CD14-positive monocyte (primary cell): ENCODE data around the gene PRRC2A. TPM values are rescaled to one million over a fixed set of nuclear protein-coding genes. Genes with fewer than 3 reads are reported as not detected.

Experiments used
- DNase-seq, 3 donors: peaks; one replicate each; pipeline ENCODE4 v3.0.0-alpha.2; 2011 to 2022
- H2AFZ ChIP-seq: 2 replicates; pipeline ENCODE4 v1.6.0; 2012; ENCODE audit warnings: mild to moderate bottlenecking, low read depth, low read length, inconsistent platforms; ENCODE audit not compliant: insufficient read depth, poor library complexity, severe bottlenecking
- H3K27ac ChIP-seq, 2 donors: 1 replicate in 1 of 2; 2 replicates in 1 of 2; pipeline ENCODE4 v1.5.1; 2012 to 2013; ENCODE audit warnings: low read length in 2 of 2, control low read depth in 1 of 2, inconsistent platforms in 1 of 2, low read depth in 1 of 2, mild to moderate bottlenecking in 1 of 2
- H3K27me3 ChIP-seq, 2 donors: one replicate each; pipeline versions ENCODE4 v1.6.0 to v1.6.1; 2011 to 2013; ENCODE audit warnings: low read length in 2 of 2; ENCODE audit not compliant: control insufficient read depth in 2 of 2, insufficient read depth in 2 of 2
- H3K36me3 ChIP-seq, 2 donors: replicated peaks in 1 of 2; 1 replicate in 1 of 2; 2 replicates in 1 of 2; pipeline versions ENCODE4 v1.5.1 to v1.6.1; 2012 to 2013; ENCODE audit warnings: low read length in 2 of 2, control low read depth in 1 of 2, inconsistent platforms in 1 of 2, mild to moderate bottlenecking in 1 of 2; ENCODE audit not compliant: insufficient read depth in 2 of 2, control insufficient read depth in 1 of 2
- H3K4me1 ChIP-seq, 2 donors: 1 replicate in 1 of 2; 2 replicates in 1 of 2; pipeline versions ENCODE4 v1.5.1 to v1.6.1; 2012 to 2013; ENCODE audit warnings: low read length in 2 of 2, control low read depth in 1 of 2, inconsistent platforms in 1 of 2, mild to moderate bottlenecking in 1 of 2, moderate library complexity in 1 of 2; ENCODE audit not compliant: insufficient read depth in 2 of 2, control insufficient read depth in 1 of 2
- H3K4me2 ChIP-seq: replicated peaks from 2 replicates; pipeline ENCODE3; 2012; ENCODE audit warnings: low read length, moderate library complexity, mild to moderate bottlenecking; ENCODE audit not compliant: poor library complexity, severe bottlenecking; ENCODE audit errors: extremely low read depth
- H3K4me3 ChIP-seq, 3 experiments: fragments of 200-600 bp in 1 of 3; sonication (generic) in 1 of 3; replicated peaks in 1 of 3; 1 replicate in 2 of 3; 2 replicates in 1 of 3; pipeline ENCODE4 v1.5.1; 2011 to 2013; ENCODE audit warnings: low read length in 3 of 3, mild to moderate bottlenecking in 3 of 3, control low read depth in 2 of 3, low read depth in 2 of 3, inconsistent platforms in 1 of 3, moderate library complexity in 1 of 3
- H3K79me2 ChIP-seq: 2 replicates; pipeline ENCODE4 v1.6.0; 2012; ENCODE audit warnings: mild to moderate bottlenecking, control low read depth, inconsistent platforms, low read length, moderate library complexity; ENCODE audit not compliant: insufficient read depth
- H3K9ac ChIP-seq: 2 replicates; pipeline ENCODE4 v1.6.0; 2017; ENCODE audit warnings: low read length, mild to moderate bottlenecking; ENCODE audit not compliant: insufficient read depth, poor library complexity, severe bottlenecking
- H3K9me3 ChIP-seq, 2 donors: replicated peaks in 1 of 2; 1 replicate in 1 of 2; 2 replicates in 1 of 2; pipeline versions ENCODE4 v1.5.1 to v1.6.1; 2012 to 2013; ENCODE audit warnings: low read length in 2 of 2, control low read depth in 1 of 2; ENCODE audit not compliant: control insufficient read depth in 1 of 2, insufficient read depth in 1 of 2
- H4K20me1 ChIP-seq: 2 replicates; pipeline ENCODE4 v1.6.0; 2012; ENCODE audit warnings: mild to moderate bottlenecking, low read length, control low read depth, moderate library complexity; ENCODE audit not compliant: insufficient read depth
- H3K27ac Mint-ChIP-seq, 7 donors: one replicate each; pipeline ENCODE4 v1.8.0; 2020; ENCODE audit warnings: mild to moderate bottlenecking in 7 of 7, mixed read lengths in 7 of 7, moderate library complexity in 6 of 7, inconsistent platforms in 2 of 7
- H3K27me3 Mint-ChIP-seq, 3 donors: one replicate each; pipeline ENCODE4 v1.8.0; 2021 to 2022; ENCODE audit warnings: low read depth in 3 of 3, mild to moderate bottlenecking in 3 of 3, mixed read lengths in 3 of 3, moderate library complexity in 3 of 3, inconsistent platforms in 1 of 3
- H3K36me3 Mint-ChIP-seq, 2 donors: one replicate each; pipeline ENCODE4 v1.8.0; 2020; ENCODE audit warnings: mixed read lengths in 2 of 2, inconsistent platforms in 1 of 2, mild to moderate bottlenecking in 1 of 2
- H3K4me1 Mint-ChIP-seq: one replicate; pipeline ENCODE4 v1.8.0; 2020; ENCODE audit warnings: mild to moderate bottlenecking, mixed read lengths
- H3K4me3 Mint-ChIP-seq, 2 donors: one replicate each; pipeline ENCODE4 v1.8.0; 2020; ENCODE audit warnings: mild to moderate bottlenecking in 2 of 2, mixed read lengths in 2 of 2, moderate library complexity in 1 of 2
- H3K9me3 Mint-ChIP-seq, 7 donors: one replicate each; pipeline ENCODE4 v1.8.0; 2020 to 2022; ENCODE audit warnings: mixed read lengths in 7 of 7, mild to moderate bottlenecking in 6 of 7, moderate library complexity in 6 of 7, inconsistent platforms in 2 of 7
- CTCF ChIP-seq: fragments of 200-600 bp; IDR thresholded peaks from one replicate; pipeline ENCODE4 v1.8.0; 2022; ENCODE audit warnings: antibody characterized with exemption, mild to moderate bottlenecking
- WGBS: methylation state at CpG from one replicate; pipeline ENCODE4 v1.1.5; 2013; ENCODE audit warnings: missing lambda C conversion rate; ENCODE audit not compliant: insufficient coverage; 5-methylcytosine and 5-hydroxymethylcytosine counted together
- intact Hi-C, 2 donors: fragments of 100-400 bp; cut with micrococcal nuclease; formaldehyde crosslinking; loops; one replicate each; pipeline versions ENCODE4 v1.15.0 to v1.15.1; 2023
- polyA plus RNA-seq, 3 donors: library from polyadenylated mRNA; depleted of rRNA in 1 of 3; unstranded in 2 of 3; stranded (reverse) in 1 of 3; fragments of 300-500 nt in 2 of 3; fragments of >200 nt in 1 of 3; fragmentation: Illumina TruSeq in 2 of 3; gene quantifications; 1 replicate in 2 of 3; 2 replicates in 1 of 3; pipeline ENCODE4 v1.2.3, GENCODE V29; 2012 to 2021

The PRRC2A gene
- polyA plus RNA-seq, 3 donors = 1.2 to 76.7 (median 2.3) TPM

GRCh38 chr6:31661262-31662123, 41.0 kb downstream of the PRRC2A start:
- peaks cover 34 to 58% of the 10 kb centered on the region in 2 donors for H3K36me3 Mint-ChIP-seq
- no peak for TF ChIP-seq CTCF
- H2AFZ ChIP-seq = peak overlapping the region; percentile 78
- DNase-seq = no peak
- H3K4me3 Mint-ChIP-seq = peak overlapping the region; percentile 93 to 97
- peaks cover 61 to 87% of the 10 kb centered on the region in 2 donors for H3K4me1 ChIP-seq
- peaks cover 15 to 42% of the 10 kb centered on the region in 2 donors for H3K36me3 ChIP-seq
- H3K9me3 Mint-ChIP-seq = peaks cover 0 to 2% (median 0%) of the 10 kb centered on the region in 7 donors
- peak overlapping the region in 1 of 3 experiments; percentile 89 for H3K4me3 ChIP-seq
- H3K9me3 ChIP-seq = no peaks in the 10 kb centered on the region
- peaks cover 26% of the 10 kb centered on the region for H4K20me1 ChIP-seq
- H3K4me1 Mint-ChIP-seq = peaks cover 73% of the 10 kb centered on the region
- intact Hi-C loops = loop anchor here in 1 of 2 donors (5.0 kb wide), 1 partner anchor 114 kb away; the partner anchor contains the start of genes ATP6V1G2 and NFKBIL1
- H3K9ac ChIP-seq = peak overlapping the region; percentile 77
- H3K27me3 Mint-ChIP-seq = peaks cover 0 to 1% (median 0%) of the 10 kb centered on the region in 3 donors
- no peaks in the 10 kb centered on the region for H3K27me3 ChIP-seq
- peaks cover 79% of the 10 kb centered on the region for H3K79me2 ChIP-seq
- 74% methylated on average over 3 of the region's 12 CpGs for WGBS
- peak overlapping the region; percentile 52 to 80 for H3K27ac ChIP-seq
- H3K4me2 ChIP-seq = peak overlapping the region; percentile 87
- peak overlapping the region; percentile 86 to 95 (median 93) for H3K27ac Mint-ChIP-seq

GRCh38 chr6:31662124-31662723, 41.7 kb downstream of the PRRC2A start:
- H3K4me3 Mint-ChIP-seq = no peak overlapping the region
- Histone ChIP-seq H3K4me3 (no peak overlapping the region), H3K36me3 (peaks cover 16 to 40% of the 10 kb centered on the region in 2 donors), H4K20me1 (peaks cover 26% of the 10 kb centered on the region), H3K4me2 (no peak overlapping the region), H3K4me1 (peaks cover 66 to 93% of the 10 kb centered on the region in 2 donors), H3K79me2 (peaks cover 81% of the 10 kb centered on the region), H2AFZ (no peak overlapping the region), H3K27ac (peak overlapping the region; percentile 4 to 28), H3K9me3 (no peaks in the 10 kb centered on the region), H3K27me3 (no peaks in the 10 kb centered on the region), H3K9ac (no peak overlapping the region)
- peaks cover 0 to 2% (median 0%) of the 10 kb centered on the region in 7 donors for H3K9me3 Mint-ChIP-seq
- H3K4me1 Mint-ChIP-seq = peaks cover 76% of the 10 kb centered on the region
- no peak for TF ChIP-seq CTCF
- peak overlapping the region; percentile 50 to 95 (median 82) for H3K27ac Mint-ChIP-seq
- 80% methylated on average over 5 of the region's 12 CpGs for WGBS
- peaks cover 34 to 57% of the 10 kb centered on the region in 2 donors for H3K36me3 Mint-ChIP-seq
- no peak for DNase-seq
- intact Hi-C loops = loop anchor here in 1 of 2 donors (5.0 kb wide), 1 partner anchor 115 kb away; the partner anchor contains the start of genes ATP6V1G2 and NFKBIL1
- peaks cover 0 to 1% (median 0%) of the 10 kb centered on the region in 3 donors for H3K27me3 Mint-ChIP-seq
